Vagina (tissue), 2 donors: ENCODE results near the gene VPS11. TPM values are rescaled to one million over a fixed set of nuclear protein-coding genes. Genes with fewer than 3 reads are reported as not detected.

Experiments
- DNase-seq, 2 donors: peaks; one replicate each; pipeline ENCODE4 v3.0.0-alpha.2; 2017; ENCODE audit errors: extremely low spot score in 2 of 2
- H3K27ac ChIP-seq: fragments of 200-600 bp; sonication (generic); one replicate; pipeline ENCODE4 v1.5.1; 2019
- H3K27me3 ChIP-seq: fragments of 200-600 bp; sonication (generic); one replicate; pipeline ENCODE4 v1.5.1; 2019
- H3K36me3 ChIP-seq, 2 donors: fragments of 200-600 bp; sonication (generic); one replicate each; pipeline ENCODE4 v1.5.1; 2017 to 2019
- H3K4me1 ChIP-seq: fragments of 200-600 bp; sonication (generic); one replicate; pipeline ENCODE4 v1.5.1; 2019
- H3K4me3 ChIP-seq, 2 donors: fragments of 200-600 bp; sonication (generic); 1 replicate in 1 of 2; 2 replicates in 1 of 2; pipeline ENCODE4 v1.5.1; 2016 to 2019
- H3K9me3 ChIP-seq: fragments of 200-600 bp; sonication (generic); one replicate; pipeline ENCODE4 v1.5.1; 2019
- POLR2A ChIP-seq, 2 donors: fragments of 450-650 bp; IDR thresholded peaks; one replicate each; pipeline ENCODE4 v1.6.1; 2017; ENCODE audit warnings: antibody characterized with exemption in 2 of 2, mild to moderate bottlenecking in 2 of 2, moderate library complexity in 2 of 2
- POLR2AphosphoS5 ChIP-seq, 2 donors: sonication (generic); formaldehyde crosslinking; IDR thresholded peaks; one replicate each; pipeline ENCODE4 v1.9.0; 2017; ENCODE audit warnings: antibody characterized with exemption in 2 of 2, mild to moderate bottlenecking in 2 of 2, low read depth in 1 of 2; ENCODE audit not compliant: insufficient read depth in 1 of 2
- intact Hi-C: fragments of 100-400 bp; cut with DNase I; formaldehyde crosslinking; loops from one replicate; pipeline ENCODE4 v1.15.1; 2023
- total RNA-seq: library from RNA; depleted of rRNA; stranded (reverse); fragments of >200 nt; gene quantifications from one replicate; pipeline ENCODE4 v1.2.3, GENCODE V29; 2016
- TF ChIP-seq, protein P1 (sequence below), 3 experiments: fragments of 450-650 bp in 2 of 3; fragments of 200-600 bp in 1 of 3; sonication (generic) in 1 of 3; IDR thresholded peaks; one replicate each; pipeline ENCODE4 v1.5.1; 2017 to 2019; ENCODE audit warnings: antibody characterized with exemption in 3 of 3, mild to moderate bottlenecking in 2 of 3, moderate library complexity in 2 of 3

The VPS11 gene
- total RNA-seq, 1 donor from 2014 or later: 56.0 TPM

DNA sequence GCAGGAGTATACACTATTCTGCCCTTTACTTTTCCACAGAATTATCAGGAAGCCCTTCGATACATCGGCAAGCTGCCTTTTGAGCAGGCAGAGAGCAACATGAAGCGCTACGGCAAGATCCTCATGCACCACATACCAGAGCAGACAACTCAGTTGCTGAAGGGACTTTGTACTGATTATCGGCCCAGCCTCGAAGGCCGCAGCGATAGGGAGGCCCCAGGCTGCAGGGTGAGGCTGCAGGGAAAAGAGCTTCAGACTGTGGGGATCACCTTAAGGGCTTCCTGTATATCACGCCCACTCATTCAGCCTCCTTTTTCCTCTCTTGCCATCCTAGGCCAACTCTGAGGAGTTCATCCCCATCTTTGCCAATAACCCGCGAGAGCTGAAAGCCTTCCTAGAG, 10.2 kb downstream of the VPS11 start:
- H3K9me3 ChIP-seq: no peaks in the 10 kb centered on the region
- TF ChIP-seq, protein P1, sequence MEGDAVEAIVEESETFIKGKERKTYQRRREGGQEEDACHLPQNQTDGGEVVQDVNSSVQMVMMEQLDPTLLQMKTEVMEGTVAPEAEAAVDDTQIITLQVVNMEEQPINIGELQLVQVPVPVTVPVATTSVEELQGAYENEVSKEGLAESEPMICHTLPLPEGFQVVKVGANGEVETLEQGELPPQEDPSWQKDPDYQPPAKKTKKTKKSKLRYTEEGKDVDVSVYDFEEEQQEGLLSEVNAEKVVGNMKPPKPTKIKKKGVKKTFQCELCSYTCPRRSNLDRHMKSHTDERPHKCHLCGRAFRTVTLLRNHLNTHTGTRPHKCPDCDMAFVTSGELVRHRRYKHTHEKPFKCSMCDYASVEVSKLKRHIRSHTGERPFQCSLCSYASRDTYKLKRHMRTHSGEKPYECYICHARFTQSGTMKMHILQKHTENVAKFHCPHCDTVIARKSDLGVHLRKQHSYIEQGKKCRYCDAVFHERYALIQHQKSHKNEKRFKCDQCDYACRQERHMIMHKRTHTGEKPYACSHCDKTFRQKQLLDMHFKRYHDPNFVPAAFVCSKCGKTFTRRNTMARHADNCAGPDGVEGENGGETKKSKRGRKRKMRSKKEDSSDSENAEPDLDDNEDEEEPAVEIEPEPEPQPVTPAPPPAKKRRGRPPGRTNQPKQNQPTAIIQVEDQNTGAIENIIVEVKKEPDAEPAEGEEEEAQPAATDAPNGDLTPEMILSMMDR (IDR thresholded peaks at IDR 0.05): no peak
- TF ChIP-seq POLR2A (IDR thresholded peaks at IDR 0.05) (no peak), POLR2AphosphoS5 (IDR thresholded peaks at IDR 0.05; ENCODE audit: insufficient read depth in 1 of 2, low read depth in 1 of 2) (no peak)
- H3K27me3 ChIP-seq: no peaks in the 10 kb centered on the region
- H3K4me3 ChIP-seq: no peak overlapping the region
- no peaks in the 10 kb centered on the region for H3K4me1 ChIP-seq
- intact Hi-C loops: no loop called here
- no peak overlapping the region for H3K27ac ChIP-seq
- peaks cover 0 to 96% of the 10 kb centered on the region in 2 donors for H3K36me3 ChIP-seq
- DNase-seq: no peak

DNA sequence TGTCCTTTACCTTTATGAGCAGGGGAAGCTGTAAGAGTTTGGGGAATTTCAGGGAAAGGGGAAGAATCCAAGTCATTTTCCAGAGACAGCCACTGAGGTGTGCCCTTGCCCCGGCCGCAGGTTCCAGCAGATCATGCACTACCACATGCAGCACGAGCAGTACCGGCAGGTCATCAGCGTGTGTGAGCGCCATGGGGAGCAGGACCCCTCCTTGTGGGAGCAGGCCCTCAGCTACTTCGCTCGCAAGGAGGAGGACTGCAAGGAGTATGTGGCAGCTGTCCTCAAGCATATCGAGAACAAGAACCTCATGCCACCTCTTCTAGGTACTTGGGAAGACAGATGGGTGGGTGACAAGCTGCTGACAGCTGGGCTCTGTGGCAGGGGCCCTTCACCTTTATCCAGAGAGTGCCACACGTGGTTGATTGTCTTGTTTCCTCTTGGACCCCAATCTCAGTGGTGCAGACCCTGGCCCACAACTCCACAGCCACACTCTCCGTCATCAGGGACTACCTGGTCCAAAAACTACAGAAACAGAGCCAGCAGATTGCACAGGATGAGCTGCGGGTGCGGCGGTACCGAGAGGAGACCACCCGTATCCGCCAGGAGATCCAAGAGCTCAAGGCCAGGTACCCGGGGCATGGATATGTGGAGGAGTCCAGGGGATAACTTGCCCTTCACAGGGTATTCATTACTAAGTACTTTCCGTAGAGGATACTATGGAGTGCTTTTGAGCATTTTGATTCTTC, 11.2 kb downstream of the VPS11 start:
- Histone ChIP-seq H3K9me3 (no peaks in the 10 kb centered on the region), H3K27ac (no peak overlapping the region), H3K27me3 (no peaks in the 10 kb centered on the region), H3K36me3 (peaks cover 0 to 86% of the 10 kb centered on the region in 2 donors), H3K4me3 (no peak overlapping the region), H3K4me1 (no peaks in the 10 kb centered on the region)
- intact Hi-C loops: no loop called here
- TF ChIP-seq POLR2AphosphoS5 (IDR thresholded peaks at IDR 0.05; ENCODE audit: insufficient read depth in 1 of 2, low read depth in 1 of 2): no peak
- TF ChIP-seq, protein P1 (IDR thresholded peaks at IDR 0.05): no peak
- no peak for TF ChIP-seq POLR2A (IDR thresholded peaks at IDR 0.05)
- no peak for DNase-seq

DNA sequence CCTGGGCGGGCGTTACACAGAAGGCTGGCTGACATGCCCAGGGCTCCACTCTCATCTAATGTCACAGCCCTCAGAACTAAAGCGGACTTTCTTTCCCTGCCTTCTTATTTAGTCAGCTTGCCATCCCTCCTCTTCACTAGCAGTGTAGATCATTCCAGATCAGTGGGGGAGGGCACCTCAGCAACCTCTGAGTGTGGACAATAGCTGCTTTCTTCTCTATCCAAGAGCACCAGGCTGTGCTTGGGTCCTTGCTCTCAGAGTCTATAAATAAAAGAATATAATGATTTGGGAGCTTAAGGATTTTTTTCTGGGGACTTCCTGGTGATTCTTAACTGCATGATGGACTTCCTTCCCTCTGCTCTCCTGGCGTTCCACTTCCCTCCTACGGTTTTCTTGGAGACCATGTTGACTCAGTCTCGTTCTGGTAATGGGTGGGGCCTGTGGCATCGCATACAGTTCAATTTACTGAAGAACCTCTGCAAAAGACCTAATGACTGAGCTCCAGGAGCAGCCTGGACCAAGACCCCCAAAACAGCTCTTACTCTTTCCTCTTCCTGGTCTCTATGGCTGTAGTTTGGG, 14.2 kb downstream of the VPS11 start:
- H3K4me3 ChIP-seq: no peak overlapping the region
- no peaks in the 10 kb centered on the region for H3K27me3 ChIP-seq
- peaks cover 16% of the 10 kb centered on the region for H3K4me1 ChIP-seq
- intact Hi-C loops: loop anchor here (1.0 kb wide), 1 partner anchor 63 kb away; the partner anchor contains the start of genes RPS25 and TRAPPC4
- no peak overlapping the region for H3K27ac ChIP-seq
- no peak for DNase-seq
- no peak for TF ChIP-seq POLR2AphosphoS5 (IDR thresholded peaks at IDR 0.05; ENCODE audit: insufficient read depth in 1 of 2, low read depth in 1 of 2)
- TF ChIP-seq POLR2A (IDR thresholded peaks at IDR 0.05): no peak
- TF ChIP-seq, protein P1 (IDR thresholded peaks at IDR 0.05): no peak
- peaks cover 0 to 56% of the 10 kb centered on the region in 2 donors for H3K36me3 ChIP-seq
- H3K9me3 ChIP-seq: no peaks in the 10 kb centered on the region

DNA sequence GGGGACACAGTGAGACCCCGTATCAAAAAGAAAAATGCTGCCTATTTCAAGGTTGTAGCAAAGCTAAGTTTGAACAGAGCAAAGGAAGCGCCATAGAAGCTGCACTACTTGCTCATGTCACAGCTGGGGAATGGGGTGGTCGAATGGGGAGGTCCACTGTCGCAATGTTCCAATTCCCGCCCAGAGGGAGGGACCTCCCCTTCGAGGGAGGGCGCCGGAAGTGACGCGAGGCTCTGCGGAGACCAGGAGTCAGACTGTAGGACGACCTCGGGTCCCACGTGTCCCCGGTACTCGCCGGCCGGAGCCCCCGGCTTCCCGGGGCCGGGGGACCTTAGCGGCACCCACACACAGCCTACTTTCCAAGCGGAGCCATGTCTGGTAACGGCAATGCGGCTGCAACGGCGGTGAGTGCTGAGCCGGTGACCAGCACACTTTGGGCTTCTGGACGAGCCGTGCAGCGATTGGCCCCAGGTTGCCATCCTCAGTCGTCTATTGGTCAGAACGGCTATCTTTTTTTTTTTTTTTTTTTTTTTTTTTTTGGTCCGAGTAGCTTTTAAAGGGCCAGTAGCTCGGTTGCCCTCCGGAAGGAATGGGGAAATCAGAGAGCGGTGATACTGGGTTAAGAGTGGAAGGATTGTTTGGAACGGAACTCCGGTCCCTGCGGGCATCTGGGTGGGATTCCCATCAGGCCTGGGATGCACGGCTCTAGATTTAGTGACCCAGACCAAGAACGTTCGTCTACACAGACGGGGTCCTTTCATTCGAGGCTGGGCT, 17.2 kb downstream of the VPS11 start, which contains the start of gene HMBS:
Gene HMBS, plus strand, starts transcription at position 219 of the 774 bp plus-strand sequence. Its CDS starts 153 bp downstream, at position 372.
- Histone ChIP-seq H3K27ac (peak within 1 kb of the TSS; percentile 63), H3K27me3 (no peaks in the 10 kb centered on the region), H3K4me3 (peak within 1 kb of the TSS; percentile 63 to 80), H3K4me1 (peaks cover 16% of the 10 kb centered on the region), H3K36me3 (peaks cover 0 to 26% of the 10 kb centered on the region in 2 donors), H3K9me3 (no peaks in the 10 kb centered on the region)
- TF ChIP-seq POLR2A (IDR thresholded peaks at IDR 0.05) (no peak), POLR2AphosphoS5 (IDR thresholded peaks at IDR 0.05; ENCODE audit: insufficient read depth in 1 of 2, low read depth in 1 of 2) (peak; percentile 85 to 89)
- intact Hi-C loops: no loop called here
- peak in 1 of 2 donors; percentile 98 for DNase-seq

DNA sequence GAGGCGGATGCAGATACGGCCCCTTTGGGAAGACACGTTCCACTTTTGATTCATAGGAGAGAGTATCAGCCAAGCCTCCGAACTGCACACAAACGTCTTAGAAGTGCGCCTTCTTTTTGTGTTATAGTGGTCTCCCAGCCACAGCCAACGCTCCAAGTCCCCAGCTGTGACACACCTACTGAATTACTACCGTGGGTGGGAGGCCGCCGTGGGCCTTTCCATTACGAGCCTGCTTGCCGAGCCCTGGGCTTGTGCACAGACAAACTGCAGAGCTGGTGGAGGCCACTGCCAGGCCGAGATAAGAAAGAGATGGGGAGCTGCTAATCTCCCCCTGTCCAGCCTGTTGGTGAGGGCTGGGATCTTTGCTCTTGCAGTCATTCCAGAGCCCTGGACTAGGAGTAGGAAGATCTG, 17.8 kb downstream of the VPS11 start:
- Histone ChIP-seq H3K27me3 (no peaks in the 10 kb centered on the region), H3K9me3 (no peaks in the 10 kb centered on the region), H3K4me3 (peak overlapping the region; percentile 63 to 80), H3K36me3 (peaks cover 0 to 20% of the 10 kb centered on the region in 2 donors), H3K4me1 (peaks cover 16% of the 10 kb centered on the region), H3K27ac (peak overlapping the region; percentile 63)
- no peak for DNase-seq
- TF ChIP-seq, protein P1 (IDR thresholded peaks at IDR 0.05): no peak
- no peak for TF ChIP-seq POLR2A (IDR thresholded peaks at IDR 0.05)
- TF ChIP-seq POLR2AphosphoS5 (IDR thresholded peaks at IDR 0.05; ENCODE audit: insufficient read depth in 1 of 2, low read depth in 1 of 2): no peak
- intact Hi-C loops: no loop called here
